GM18505 (cell line): ENCODE data around the gene TSPAN15.
"Not testable (repeated sequence)": the region's sequence is repeated elsewhere in the genome, so short reads cannot be mapped to it uniquely, and the experiment has no call there.

Source experiments
- ATAC-seq: cut with Tn5 transposase; IDR thresholded peaks from one replicate; pipeline ENCODE4 v1.9.1; 2021; ENCODE audit not compliant: unreplicated experiment
- POLR2A ChIP-seq: IDR thresholded peaks from 4 replicates; pipeline ENCODE4 v1.6.1; 2011; ENCODE audit warnings: borderline replicate concordance; ENCODE audit not compliant: insufficient read depth, insufficient read length; ENCODE audit errors: extremely low read depth

Gene TSPAN15

GRCh38 chr10:69486922-69487730, 35.9 kb downstream of the TSPAN15 start:
- no peak for ATAC-seq
- TF ChIP-seq POLR2A = no peak

GRCh38 chr10:69488149-69488844, 37.0 kb downstream of the TSPAN15 start:
- not testable (repeated sequence) for ATAC-seq

GRCh38 chr10:69488856-69489255, 37.6 kb downstream of the TSPAN15 start:
- ATAC-seq = not testable (repeated sequence)

- no peak for ATAC-seq
These were observed 38.3 kb downstream of the TSPAN15 start for GRCh38 chr10:69489506-69490090.

GRCh38 chr10:69490876-69491275, 39.6 kb downstream of the TSPAN15 start:
- no peak for TF ChIP-seq POLR2A
- no peak for ATAC-seq

More at GRCh38 chr10:69489506-69490090, 38.3 kb downstream of the TSPAN15 start:
- TF ChIP-seq POLR2A = no peak

- ATAC-seq = no peak
- TF ChIP-seq POLR2A = no peak
These were observed 40.3 kb downstream of the TSPAN15 start for GRCh38 chr10:69491611-69492010.

GRCh38 chr10:69492091-69492745, 41.0 kb downstream of the TSPAN15 start:
- TF ChIP-seq POLR2A = no peak
- no peak for ATAC-seq

- TF ChIP-seq POLR2A = no peak
- no peak for ATAC-seq
These were observed 41.6 kb downstream of the TSPAN15 start for GRCh38 chr10:69492746-69493462.

- TF ChIP-seq POLR2A = no peak
- no peak for ATAC-seq
These were observed 43.6 kb downstream of the TSPAN15 start for GRCh38 chr10:69494626-69495558.

- no peak for ATAC-seq
- no peak for TF ChIP-seq POLR2A
These were observed 44.4 kb downstream of the TSPAN15 start for GRCh38 chr10:69495666-69496065.

GRCh38 chr10:69496352-69497230, 45.3 kb downstream of the TSPAN15 start:
- ATAC-seq = no peak
- TF ChIP-seq POLR2A = no peak
